NCI-H2171 (cell line): ENCODE data around the gene CDK8.

ENCODE experiments used
- DNase-seq: peaks from one replicate; lab custom pipeline; 2025; lab: John Stamatoyannopoulos, UW

Gene CDK8

DNA sequence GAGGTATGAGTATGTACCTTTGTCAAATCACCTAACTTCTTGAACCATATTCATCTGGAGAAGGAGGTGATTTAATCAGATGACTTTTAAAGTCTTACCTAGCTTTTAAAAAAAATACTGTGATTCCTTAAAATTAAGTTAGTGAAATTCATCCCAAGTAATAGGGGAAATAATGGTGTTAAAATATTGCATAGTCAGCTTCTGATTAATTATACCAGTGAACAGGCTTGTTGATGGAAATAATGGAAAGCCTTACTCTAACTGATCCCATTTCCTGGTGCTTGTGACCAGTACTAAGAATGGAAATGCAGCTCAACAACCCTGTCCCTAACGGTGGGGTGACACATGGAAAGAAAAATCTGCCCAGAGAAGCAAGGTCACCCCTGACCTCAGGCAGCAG, 130.7 kb downstream of the CDK8 start:
- DNase-seq, result no peak

DNA sequence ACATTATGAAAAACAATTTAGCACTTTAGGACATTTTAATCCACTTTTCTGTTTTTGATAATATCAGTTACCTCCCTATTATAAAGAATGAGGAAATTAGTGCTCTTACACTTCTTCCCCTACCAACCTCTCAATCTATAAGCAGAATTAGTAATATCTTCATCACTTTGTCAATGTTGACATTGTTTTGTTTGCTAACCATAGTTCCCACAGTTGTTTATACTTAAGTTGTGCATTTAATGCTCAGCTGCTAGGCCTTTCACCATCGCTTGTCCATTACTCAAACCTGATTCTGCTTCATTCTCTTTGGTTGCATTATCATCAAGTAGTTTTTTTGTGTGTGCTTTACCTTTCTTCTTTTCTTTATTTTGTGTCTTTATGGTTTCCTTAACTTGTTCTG, 132.1 kb downstream of the CDK8 start:
- DNase-seq, result no peak

DNA sequence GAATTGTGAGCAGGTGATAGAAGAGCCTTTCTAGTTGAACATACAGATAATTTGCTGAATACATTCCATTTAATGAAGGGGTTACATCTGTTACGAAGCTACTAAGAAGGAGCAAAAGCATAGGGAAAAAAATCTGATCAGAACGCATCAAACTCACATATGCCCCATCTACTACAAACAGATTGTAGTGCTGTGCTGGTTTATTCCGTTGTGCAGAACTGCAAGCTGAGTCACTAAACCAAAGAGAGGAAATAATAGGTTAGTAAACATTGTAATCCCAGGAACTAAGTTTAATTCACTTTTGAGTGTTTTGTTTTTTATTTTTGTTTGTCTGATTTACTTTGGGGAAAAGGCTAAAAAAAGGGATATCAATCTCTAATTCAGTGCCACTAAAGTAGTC, 136.3 kb downstream of the CDK8 start:
- no peak for DNase-seq

DNA sequence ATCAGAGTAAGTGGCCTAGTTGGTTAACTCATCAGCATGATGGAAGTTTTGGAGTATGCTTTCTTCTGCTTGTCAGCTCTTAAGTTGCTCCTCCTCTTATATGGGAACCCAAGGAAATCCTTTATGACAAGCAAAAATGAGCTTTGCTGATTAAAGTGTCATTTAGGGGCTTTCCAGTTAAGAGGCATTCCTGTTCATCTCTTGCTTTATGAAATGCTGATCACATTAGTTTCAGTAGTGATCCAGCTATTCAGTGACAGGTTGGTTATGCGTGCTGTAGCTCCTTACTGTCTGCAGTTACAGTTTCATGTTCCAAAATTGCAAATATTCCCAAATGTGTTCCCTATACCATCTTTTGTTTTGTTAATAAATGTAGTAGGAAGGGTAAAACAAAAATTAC, 146.6 kb downstream of the CDK8 start:
- no peak for DNase-seq

DNA sequence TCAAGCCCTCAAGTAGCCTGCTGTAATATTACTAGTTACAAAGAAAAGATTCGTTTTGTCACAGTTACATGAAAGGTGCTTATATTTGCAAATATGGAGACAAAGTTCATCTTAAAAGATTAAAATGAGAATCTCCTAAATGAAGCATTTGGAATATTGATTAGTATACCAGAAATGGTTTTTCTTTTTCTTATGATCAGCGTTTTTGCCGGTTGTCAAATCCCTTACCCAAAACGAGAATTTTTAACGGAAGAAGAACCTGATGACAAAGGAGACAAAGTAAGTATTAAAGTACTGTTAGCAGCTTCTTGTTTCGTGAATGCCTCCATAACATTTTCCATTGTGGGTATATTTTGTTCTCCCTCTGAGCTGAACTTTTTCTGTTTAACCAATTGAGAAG, 147.1 kb downstream of the CDK8 start:
- no peak for DNase-seq

DNA sequence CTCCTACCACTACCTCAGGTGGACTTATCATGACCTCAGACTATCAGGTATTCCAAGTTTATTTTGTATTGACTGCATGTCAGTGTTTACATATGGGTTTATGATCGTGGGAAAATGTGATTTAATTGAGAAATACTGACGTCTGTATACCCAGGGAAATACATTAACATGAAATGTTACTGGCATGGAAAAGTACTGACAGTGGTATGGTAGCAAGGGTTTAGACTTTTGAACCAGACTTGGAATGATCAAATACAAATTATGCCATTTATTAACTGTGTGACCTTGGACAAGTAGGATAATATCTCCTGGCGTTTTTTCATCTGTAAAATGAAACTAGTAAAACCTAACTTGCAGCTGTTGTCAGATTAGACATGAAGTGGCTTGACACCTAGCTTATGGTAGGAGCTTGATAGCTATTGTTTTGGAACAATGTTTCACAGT, 147.7 kb downstream of the CDK8 start:
- DNase-seq, result no peak

DNA sequence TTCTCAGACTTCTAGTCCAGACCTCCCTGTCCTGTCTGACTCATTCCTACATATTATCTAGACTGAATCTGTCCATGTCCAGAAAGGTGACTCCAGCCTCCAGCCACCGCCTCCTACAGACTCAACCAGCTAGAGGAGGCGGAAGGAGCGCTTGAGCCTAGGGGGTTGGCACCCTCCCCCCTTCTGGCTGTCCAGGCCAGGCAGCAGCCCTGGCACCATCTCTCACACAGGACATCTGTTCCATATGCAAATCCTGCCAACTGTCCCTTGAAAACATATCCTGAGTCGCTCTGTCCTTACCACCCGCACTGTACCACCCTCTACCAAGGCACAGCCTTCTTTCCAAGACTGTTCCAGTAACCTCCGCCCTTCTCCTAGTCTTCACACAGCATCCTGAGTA, 152.9 kb downstream of the CDK8 start:
- no peak for DNase-seq

DNA sequence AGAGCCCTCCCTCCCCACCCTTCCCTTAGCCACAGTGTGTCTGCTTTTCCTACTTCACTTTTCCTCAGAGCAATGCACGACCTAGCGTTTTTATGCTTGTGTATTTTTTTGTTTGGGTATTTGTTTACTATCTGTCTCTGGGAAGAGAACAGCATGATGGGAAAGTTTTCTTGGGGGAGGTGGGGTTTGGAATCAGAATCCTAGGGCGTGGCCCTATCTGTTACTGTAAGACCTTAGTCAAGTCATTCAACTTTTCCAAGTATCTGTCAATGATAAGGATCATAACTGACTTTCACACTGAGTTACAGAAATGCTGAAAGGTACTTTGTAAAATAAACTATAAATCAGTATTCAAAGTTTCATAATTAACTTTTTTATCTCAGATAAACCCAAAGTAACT, 157.3 kb downstream of the CDK8 start:
- DNase-seq, result no peak

DNA sequence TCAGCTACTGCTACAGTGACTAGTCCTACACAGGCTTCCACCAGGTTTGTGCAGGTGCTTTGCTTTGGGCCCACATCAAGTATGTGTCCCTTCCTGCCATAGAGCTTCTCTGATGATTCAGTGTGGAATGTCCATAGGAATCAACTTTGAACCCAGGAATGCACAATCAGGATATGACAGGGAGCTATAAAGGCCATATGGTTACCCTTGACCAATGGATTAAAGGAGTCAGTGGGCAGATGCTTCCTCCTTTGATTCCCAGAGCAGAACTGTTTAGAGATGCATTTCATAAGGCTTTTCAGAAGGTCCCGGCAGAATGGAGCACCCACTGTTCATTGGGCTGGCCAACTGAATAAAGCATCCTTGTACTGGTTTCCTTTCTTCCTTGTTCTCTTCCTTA, 158.3 kb downstream of the CDK8 start:
- no peak for DNase-seq

DNA sequence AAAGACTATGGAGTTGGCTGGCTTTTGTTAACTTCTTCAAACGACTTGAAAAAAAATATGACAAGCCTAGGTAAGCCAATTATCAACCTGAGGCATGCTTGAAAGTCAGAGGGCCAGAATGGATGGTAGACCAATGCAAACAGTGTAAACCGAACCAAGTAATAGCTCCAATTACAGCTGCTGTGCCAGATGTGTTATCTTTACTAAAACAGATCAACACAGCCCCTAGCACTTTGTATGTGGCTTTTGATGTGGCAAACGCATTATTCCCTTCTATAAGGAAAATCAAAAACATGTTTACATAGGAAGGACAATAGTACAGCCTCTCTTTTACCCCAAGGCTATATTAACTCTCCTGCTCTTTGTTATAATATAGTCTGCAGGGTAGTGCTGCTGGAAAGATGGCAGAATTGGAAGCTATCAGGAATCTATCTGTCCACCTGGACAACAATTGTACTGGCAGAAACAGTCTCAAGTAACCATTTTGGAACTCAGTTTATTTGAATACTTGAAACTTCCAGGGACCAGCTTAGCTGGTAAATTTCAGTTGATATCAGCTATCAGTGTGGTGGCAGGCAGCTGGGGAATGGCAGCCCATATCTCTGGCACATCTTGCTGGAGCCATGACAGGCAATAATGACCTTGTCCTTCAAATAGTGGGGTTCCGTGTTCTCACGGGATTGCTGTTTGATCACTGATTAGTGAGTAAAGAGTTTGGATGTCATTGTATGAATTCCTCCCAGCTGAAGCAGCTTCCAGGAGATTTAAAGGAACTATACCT, 159.2 kb downstream of the CDK8 start:
- DNase-seq, result no peak

DNA sequence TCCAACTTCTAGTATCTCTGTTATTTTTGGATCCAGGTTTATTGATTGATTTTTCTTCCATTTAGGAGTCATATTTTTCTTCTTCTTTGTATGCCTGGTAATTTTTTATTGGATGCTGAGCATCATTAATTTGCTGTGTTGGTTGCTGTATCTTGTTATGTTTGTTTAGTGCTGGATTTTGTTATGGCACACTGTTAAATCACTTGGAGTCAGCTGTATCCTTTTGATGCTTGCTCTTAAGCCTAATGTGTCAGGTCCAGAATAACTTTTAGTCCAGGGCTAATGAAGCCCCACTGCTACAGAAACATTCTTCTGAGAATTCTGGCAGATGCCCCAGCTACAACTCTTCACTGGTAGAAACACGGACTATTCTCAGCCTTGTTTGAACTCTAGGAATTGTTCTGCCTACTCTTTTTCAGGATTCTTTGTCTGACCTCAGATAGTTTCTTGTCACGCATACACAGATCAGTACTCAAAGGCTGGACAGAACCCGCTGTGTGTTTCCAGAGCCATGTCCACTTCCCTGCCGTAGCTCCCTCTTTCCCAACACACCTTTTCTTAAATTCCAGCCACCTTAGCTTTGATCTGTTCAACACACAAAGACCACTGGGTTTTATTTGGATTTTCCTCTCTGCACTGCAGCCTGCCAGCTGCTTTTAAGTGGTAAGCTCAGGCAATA, 166.5 kb downstream of the CDK8 start:
- DNase-seq, result no peak

DNA sequence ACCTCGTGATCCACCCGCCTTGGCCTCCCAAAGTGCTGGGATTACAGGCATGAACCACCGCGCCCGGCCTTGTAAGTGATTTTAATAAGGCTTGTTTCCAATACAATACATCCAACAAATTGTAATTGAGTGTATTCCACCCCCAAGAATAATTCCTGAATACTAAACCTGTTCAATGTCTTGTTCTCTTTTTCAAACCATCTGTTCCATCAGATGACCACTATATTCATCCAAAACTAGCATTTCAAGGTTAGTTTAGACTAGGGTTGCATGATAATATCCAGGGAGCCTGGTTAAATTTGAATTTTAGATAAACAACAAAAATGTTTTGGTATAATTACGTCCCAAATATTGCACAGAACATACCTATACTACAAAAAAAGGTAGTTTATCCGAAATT, 168.1 kb downstream of the CDK8 start:
- no peak for DNase-seq

DNA sequence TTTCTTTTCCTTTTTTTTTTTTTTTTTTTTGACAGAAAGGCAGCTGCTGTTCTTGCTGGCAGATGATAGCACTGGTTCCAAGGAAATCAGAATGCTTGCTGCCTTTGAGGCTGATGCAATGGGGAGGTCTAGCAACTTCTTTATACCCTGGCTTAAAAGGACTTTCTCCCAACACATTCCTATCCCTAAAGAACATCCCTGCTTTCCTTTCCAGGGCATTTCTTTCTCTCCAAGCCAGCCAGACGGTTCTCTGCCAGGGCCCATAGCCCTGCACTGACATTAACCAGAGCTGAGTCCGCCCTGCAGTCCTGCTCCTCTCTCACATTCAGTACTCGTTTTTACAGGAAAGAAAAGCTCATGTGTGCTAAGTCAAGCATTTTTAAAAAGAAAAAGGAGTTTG, 169.7 kb downstream of the CDK8 start:
- no peak for DNase-seq

DNA sequence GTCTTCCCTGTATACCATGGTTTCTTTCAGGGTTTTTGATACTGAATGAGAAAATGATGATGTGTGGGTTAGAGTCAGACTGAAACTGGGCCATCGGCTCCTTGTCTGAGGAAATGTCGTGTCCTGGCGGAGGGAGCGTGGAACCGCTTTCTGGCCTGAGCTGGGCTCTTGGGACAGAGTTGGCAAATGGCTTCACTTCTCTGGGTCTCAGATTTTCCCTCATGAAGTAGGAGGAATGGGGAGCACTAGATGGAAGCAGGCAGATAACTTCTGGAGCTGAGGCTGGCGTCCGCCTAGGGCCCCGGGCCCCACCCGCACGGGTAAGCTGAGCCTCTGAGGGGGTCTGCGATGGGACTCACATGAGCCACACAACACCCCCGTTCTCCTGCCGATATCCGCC, 170.3 kb downstream of the CDK8 start:
- DNase-seq, result no peak

DNA sequence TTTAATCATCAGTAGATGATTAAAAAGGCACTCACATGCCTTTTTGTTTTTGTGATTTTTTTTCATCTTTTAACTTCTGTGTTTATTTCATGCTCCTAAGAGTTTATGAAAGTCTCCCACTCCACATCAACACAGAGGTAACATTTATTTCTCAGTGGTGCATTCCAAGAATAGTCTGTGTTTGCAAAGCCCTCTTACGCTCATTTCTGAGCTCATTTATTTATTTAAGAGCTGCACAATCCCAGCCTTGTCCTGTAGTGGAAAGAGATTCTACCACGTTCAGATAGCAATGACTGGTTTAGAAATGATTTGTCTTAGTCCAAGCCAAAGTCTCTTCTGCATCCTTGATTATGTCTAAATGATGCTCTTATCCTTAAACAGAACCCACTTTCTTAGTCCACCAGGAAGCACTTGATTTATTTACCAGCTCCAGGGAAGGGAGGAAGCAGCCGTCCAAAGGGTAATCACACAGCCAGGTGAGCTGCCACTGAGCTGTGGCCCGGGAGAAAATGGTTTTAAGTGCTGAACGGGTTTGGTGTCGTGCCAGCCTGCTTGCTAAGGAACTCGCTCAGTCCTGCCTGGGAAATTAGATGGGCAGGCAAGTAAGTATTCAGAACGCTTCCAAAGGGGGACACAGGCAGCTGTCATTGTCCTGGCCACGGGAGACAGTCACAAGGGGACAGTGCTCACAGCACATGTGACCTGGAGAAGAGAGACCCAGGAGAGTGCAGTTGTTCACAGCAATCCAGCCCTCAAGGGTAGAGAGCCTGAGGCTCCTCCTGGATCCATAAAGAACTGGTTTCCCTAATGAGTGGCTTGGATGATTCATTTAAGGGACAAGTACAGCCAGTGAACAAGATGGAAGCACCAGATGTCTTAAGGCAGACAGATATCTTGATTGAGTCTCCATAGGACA, 171.8 kb downstream of the CDK8 start:
- DNase-seq, result no peak

DNA sequence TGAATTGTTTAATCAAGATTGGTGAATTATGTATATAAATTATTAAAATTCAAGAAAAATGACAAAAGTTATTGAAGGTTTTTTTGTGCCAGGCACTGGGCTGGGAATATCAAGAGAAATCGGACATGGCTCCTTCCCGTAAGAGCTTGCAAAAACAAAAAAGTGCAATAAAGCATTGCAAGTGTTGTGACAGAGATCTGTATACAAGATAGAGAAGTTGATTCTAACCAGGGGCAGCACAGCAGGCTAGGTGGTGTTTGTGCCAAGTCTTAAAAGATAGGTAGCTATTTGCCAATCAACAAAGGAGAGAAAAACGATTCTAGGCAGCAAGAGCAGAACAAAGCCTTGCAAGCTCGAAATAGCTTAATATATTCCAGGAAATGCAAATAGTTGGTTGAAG, 179.8 kb downstream of the CDK8 start:
- DNase-seq, result no peak

DNA sequence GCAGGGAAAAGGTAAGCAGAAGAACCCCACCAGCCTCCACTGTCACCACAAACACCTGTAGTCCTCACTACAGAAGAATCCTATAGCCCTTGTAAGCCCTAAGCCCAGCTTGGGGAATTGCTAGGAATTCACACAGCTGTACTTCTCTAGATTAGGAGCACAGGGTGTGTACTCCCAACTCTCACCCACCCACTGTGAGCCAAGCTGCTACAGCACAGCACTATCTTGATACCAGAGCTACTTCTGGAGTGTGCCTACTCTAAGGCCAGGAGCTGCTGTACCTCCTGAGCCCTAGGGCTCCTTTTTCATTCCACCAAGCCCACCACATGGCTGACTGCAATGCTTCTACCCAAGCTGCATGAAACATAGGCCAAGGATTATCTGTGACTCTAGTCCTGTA, 181.2 kb downstream of the CDK8 start:
- no peak for DNase-seq

DNA sequence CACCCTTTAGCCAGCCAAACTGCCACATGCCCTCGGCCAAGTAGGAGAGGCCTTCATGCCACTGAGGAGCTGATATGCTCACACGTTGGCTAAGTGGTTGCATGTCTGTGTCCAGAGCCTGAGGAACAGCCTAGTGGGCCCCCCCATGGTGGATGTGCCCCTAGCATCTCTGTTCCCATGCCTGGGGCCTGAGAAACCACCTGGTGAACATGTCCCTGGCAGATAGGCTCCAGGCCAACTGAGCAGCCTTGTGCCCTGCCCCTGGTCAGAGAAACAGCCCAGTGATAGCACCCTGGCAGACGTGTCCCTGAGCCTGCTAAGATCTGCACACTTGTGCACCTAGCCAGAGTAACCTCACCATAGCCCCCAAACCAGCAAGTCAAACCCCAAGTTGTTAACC, 181.7 kb downstream of the CDK8 start:
- no peak for DNase-seq

DNA sequence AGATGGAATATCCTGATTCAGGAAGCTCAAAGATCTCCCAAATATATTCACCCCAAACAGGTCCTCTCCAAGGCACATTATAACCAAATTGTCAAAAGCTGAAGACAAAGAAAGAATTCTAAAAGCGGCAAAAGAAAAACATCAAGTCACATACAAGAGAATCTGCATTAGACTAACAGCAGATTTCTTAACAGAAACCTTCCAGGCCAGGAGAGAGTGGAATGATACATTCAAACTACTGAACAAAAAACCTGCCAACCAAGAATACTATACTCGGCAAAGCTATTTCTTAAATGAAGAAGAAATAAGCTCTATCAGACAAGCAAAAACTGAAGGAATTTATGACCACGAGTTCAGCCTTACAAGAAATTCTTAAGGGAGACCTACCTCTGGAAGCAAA, 183.0 kb downstream of the CDK8 start:
- no peak for DNase-seq

DNA sequence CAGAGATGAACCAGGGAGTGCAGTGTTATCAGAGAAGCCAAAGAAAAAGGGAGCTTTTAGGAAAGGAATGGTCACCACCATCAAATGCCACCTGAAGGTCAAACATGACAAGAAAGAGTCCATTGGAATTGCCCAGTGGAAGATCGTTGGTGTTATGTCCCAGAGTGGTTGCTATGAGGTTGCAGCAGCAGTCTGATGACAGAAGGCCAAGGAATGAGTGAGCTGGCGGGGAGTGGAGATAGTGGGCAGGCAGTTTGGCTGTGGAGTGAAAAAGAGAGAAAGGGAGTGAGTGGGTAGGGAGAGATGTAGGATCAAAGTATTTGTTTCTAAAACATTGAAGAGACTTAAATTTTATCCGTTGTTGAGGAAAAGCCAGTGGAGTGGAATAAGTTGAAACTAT, 186.2 kb downstream of the CDK8 start:
- no peak for DNase-seq

DNA sequence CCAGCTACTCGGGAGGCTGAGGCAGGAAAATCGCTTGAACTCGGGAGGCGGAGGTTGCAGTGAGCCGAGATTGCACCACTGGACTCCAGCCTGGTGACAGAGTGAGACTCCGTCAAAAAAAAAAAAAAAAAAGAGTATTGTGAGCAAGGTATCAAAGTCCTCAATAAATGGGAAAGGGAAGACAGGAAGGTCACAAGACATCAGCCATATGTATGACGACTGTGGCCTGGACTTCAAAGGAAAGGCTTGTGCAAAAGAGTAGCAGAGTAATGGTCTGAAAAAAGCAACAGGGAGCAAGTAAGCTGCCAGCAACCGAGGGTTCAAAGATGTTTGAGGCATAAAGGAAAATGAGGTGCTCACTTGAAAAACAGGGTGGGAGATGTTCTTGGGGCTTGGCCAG, 187.5 kb downstream of the CDK8 start:
- DNase-seq, result no peak

DNA sequence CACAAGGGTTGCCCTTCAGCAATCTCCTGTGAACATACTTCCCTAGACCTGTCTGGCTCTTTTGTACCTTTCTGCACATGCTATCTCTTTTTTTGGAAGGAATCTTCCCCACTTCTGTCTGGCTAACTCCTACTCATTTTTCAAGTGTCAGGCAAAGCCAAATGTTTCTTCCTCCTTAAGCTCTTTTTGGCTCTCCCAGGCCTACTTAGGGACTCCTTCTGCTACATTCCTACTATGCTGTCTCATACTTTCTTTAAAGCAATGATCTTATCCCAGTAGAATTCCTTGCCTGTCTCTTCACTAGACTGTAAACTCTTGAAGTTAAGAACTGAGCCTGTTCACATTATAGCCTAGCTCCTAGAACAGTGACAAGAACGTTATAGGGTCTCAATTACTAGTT, 188.6 kb downstream of the CDK8 start:
- DNase-seq, result no peak

DNA sequence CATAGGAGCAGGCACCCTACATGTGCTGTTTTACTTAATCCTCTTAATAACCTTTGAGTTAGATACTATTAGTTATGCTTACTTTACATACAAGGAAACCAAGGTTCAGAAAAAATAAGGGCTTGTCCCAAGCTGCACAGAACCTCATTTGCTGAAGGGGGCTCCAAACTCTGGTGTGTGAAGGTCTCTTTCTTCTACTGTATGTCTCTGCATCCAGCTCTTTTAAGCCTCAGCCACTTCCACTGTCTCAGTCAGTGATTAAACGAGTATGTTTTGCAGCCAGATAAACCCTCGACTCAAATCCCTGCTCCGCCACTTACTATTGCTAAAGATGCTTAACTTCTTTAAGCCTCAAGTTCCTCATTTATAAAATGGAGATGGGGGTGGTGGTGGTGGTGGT, 191.2 kb downstream of the CDK8 start:
- DNase-seq, result no peak
